Measurements from ENCODE around the gene EMCN.
"Not testable (repeated sequence)": the region's sequence is repeated elsewhere in the genome, so short reads cannot be mapped to it uniquely, and the experiment has no call there.

DNA sequence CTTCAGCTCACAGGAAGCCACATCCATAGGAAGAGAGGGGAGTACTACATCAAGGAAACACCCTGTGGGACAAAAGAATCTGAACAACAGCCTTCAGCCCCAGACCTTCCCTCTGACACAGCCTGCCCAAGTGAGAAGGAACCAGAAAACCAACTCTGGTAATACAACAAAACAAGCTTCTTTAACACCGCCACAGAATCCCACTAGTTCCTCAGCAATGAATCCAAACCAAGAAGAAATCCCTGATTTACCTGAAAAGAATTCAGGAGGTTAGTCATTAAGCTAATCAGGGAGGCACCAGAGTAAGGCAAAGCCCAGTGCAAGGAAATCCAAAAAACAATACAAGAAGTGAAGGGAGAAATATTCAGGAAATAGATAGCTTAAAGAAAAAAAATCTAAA is 137.4 kb downstream of the EMCN start:
- TF ChIP-seq HDGF, BHLHE40 (IDR thresholded peaks at IDR 0.05; ENCODE audit: borderline replicate concordance): not testable (repeated sequence)

Measured in HEK293T (cell line).